BJ (cell line): Measurements from ENCODE around the gene OS9. TPM values are rescaled to one million over a fixed set of nuclear protein-coding genes. Genes with fewer than 3 reads are reported as not detected.

Source experiments
- CTCF ChIA-PET: fragments of 350-600 bp; formaldehyde crosslinking; extraction: SDS; loops from one replicate; lab custom pipeline; 2021; ENCODE audit warnings: antibody characterized with exemption, inconsistent platforms; lab: Yijun Ruan, JAX
- POLR2A ChIA-PET: fragments of 300-600 bp; sonication (Branson Sonifier 250); formaldehyde crosslinking; extraction: SDS; loops from one replicate; lab custom pipeline; 2021; ENCODE audit warnings: antibody characterized with exemption; lab: Charles Lee
- DNase-seq: peaks from one replicate; pipeline ENCODE4 v3.0.0-alpha.2; 2011; ENCODE audit warnings: low read depth
- H3K27me3 ChIP-seq: 2 replicates; pipeline ENCODE4 v1.6.0; 2011; ENCODE audit warnings: low read length; ENCODE audit not compliant: control insufficient read depth, insufficient read depth
- H3K36me3 ChIP-seq: 2 replicates; pipeline ENCODE4 v1.5.1; 2011; ENCODE audit warnings: low read length; ENCODE audit not compliant: control insufficient read depth, insufficient read depth
- H3K4me3 ChIP-seq: 2 replicates; pipeline ENCODE4 v1.5.1; 2011; ENCODE audit warnings: low read depth, mild to moderate bottlenecking, control low read depth, low read length
- CTCF ChIP-seq: IDR thresholded peaks from 2 replicates; pipeline ENCODE4 v1.5.1; 2011; ENCODE audit warnings: low read depth, mild to moderate bottlenecking, control low read depth, inconsistent platforms, low read length, moderate library complexity; ENCODE audit not compliant: insufficient read depth
- polyA plus RNA-seq: library from polyadenylated mRNA; depleted of rRNA; stranded (reverse); fragments of >200 nt; gene quantifications from 2 replicates; pipeline ENCODE4 v1.2.3, GENCODE V29; 2011

The OS9 gene
- polyA plus RNA-seq, 1 experiment: 415 TPM

GRCh38 chr12:57745485-57745881, 51.6 kb downstream of the OS9 start:
- Histone ChIP-seq H3K36me3 (peaks cover 15% of the 10 kb centered on the region), H3K27me3 (peaks cover 14% of the 10 kb centered on the region), H3K4me3 (peak overlapping the region; percentile 75)
- TF ChIP-seq CTCF: no peak
- ChIA-PET CTCF (interaction anchor here (0.8 to 2.2 kb wide), 5 partner anchors 9 to 19 kb away, joined by 3 to 14 read pairs (median 4); no protein-coding TSS in a partner anchor), POLR2A (interaction anchor here (1.2 kb wide), 1 partner anchor 196 kb away, joined by 3 read pairs; the partner anchor contains the start of gene ATP23)
- no peak for DNase-seq

- no peak for TF ChIP-seq CTCF
- CTCF ChIA-PET: interaction anchor here (2.2 kb wide), 1 partner anchor 20 kb away, joined by 14 read pairs; no protein-coding TSS in a partner anchor
- H3K4me3 ChIP-seq: no peak overlapping the region
- POLR2A ChIA-PET: no interaction called here
- no peak for DNase-seq
- H3K27me3 ChIP-seq: peaks cover 8% of the 10 kb centered on the region
- peaks cover 15% of the 10 kb centered on the region for H3K36me3 ChIP-seq
Observed at GRCh38 chr12:57746025-57746424, 52.1 kb downstream of the OS9 start.

GRCh38 chr12:57749061-57749460, 55.1 kb downstream of the OS9 start:
- no peaks in the 10 kb centered on the region; the same call in 1 of the 2 replicates for H3K27me3 ChIP-seq
- peaks cover 15% of the 10 kb centered on the region for H3K36me3 ChIP-seq
- ChIA-PET POLR2A (no interaction called here), CTCF (no interaction called here)
- H3K4me3 ChIP-seq: no peak overlapping the region
- TF ChIP-seq CTCF: no peak
- DNase-seq: no peak

- ChIA-PET POLR2A (no interaction called here), CTCF (interaction anchor here (1.0 kb wide), 1 partner anchor 9 kb away, joined by 3 read pairs; no protein-coding TSS in a partner anchor)
- Histone ChIP-seq H3K4me3 (peak overlapping the region; percentile 81), H3K27me3 (peaks cover 2% of the 10 kb centered on the region), H3K36me3 (peaks cover 15% of the 10 kb centered on the region)
- no peak for TF ChIP-seq CTCF
- no peak for DNase-seq
Observed at GRCh38 chr12:57750561-57751431, 56.9 kb downstream of the OS9 start.

GRCh38 chr12:57751432-57751787, 57.5 kb downstream of the OS9 start:
- CTCF ChIA-PET: interaction anchor here (1.1 kb wide), 1 partner anchor 28 kb away, joined by 4 read pairs; no protein-coding TSS in a partner anchor
- H3K4me3 ChIP-seq: peak overlapping the region; percentile 81
- no peak for TF ChIP-seq CTCF
- peaks cover 14% of the 10 kb centered on the region for H3K36me3 ChIP-seq
- DNase-seq: no peak
- POLR2A ChIA-PET: interaction anchor here (1.1 kb wide), 1 partner anchor 21 kb away, joined by 3 read pairs; the partner anchor contains the start of genes EEF1AKMT3 and METTL1
- H3K27me3 ChIP-seq: peaks cover 6% of the 10 kb centered on the region
